ENCODE data around the gene CTSK. TPM values are rescaled to one million over a fixed set of nuclear protein-coding genes. Genes with fewer than 3 reads are reported as not detected.
"Not testable (repeated sequence)": the region's sequence is repeated elsewhere in the genome, so short reads cannot be mapped to it uniquely, and the experiment has no call there.

The CTSK gene
- total and polyA plus RNA-seq, 2 of the 13 experiments (the other 11 are each of a cell fraction or from before 2014, with no cell fraction given): 1.4 to 6.3 TPM

- not testable (repeated sequence) for BruUV-seq (replicated peaks); H3K36me3 ChIP-seq (replicated peaks in 1 of 2; ENCODE audit: control insufficient read depth in 1 of 2, insufficient read depth in 2 of 2, low read length in 2 of 2); TF ChIP-seq NR2F6 (IDR thresholded peaks at IDR 0.05); ATF7 (CRISPR knock-in tag; IDR thresholded peaks at IDR 0.05)
- 0% methylated on average over 1 of the region's 1 CpG for WGBS (ENCODE audit: low lambda C conversion rate)
- TF ChIP-seq BCL6 (CRISPR knock-in tag; IDR thresholded peaks at IDR 0.05) (peak; percentile 56), ATF3 (CRISPR knock-in tag; IDR thresholded peaks at IDR 0.05) (peak; percentile 45; the same call in 1 of the 2 replicates), HNF4A (CRISPR knock-in tag; IDR thresholded peaks at IDR 0.05) (0 out of 2 replicates have a peak, but pooled peaks have one; percentile 19), POGZ (CRISPR knock-in tag; IDR thresholded peaks at IDR 0.05) (0 out of 2 replicates have a peak, but pooled peaks have one; percentile 23), NR2F1 (CRISPR knock-in tag; IDR thresholded peaks at IDR 0.05) (peak; percentile 30 to 34; a peak in 2 of 4 replicates), ATF4 (CRISPR knock-in tag; IDR thresholded peaks at IDR 0.05) (peak in 1 of 2 experiments; percentile 66; a peak in 1 of 4 replicates), ZMYM3 (CRISPR knock-in tag; IDR thresholded peaks at IDR 0.05) (peak; percentile 81), KDM1A (CRISPR knock-in tag; IDR thresholded peaks at IDR 0.05) (peak; percentile 69; the same call in 1 of the 2 replicates), ZNF460 (CRISPR knock-in tag; IDR thresholded peaks at IDR 0.05; ENCODE audit: borderline replicate concordance) (peak; percentile 24; the same call in 1 of the 2 replicates), NR2F6 (CRISPR knock-in tag; IDR thresholded peaks at IDR 0.05) (peak; percentile 72; the same call in 1 of the 2 replicates), SALL1 (CRISPR knock-in tag; IDR thresholded peaks at IDR 0.05) (peak; percentile 12; the same call in 1 of the 2 replicates), ATF7 (IDR thresholded peaks at IDR 0.05) (0 out of 2 replicates have a peak, but pooled peaks have one; percentile 4), ZNF770 (CRISPR knock-in tag; IDR thresholded peaks at IDR 0.05) (peak; percentile 98), RARA (CRISPR knock-in tag; IDR thresholded peaks at IDR 0.05) (0 out of 2 replicates have a peak, but pooled peaks have one; percentile 36), CEBPG (CRISPR knock-in tag; IDR thresholded peaks at IDR 0.05) (peak; percentile 81), ADNP (CRISPR knock-in tag; IDR thresholded peaks at IDR 0.05) (0 out of 2 replicates have a peak, but pooled peaks have one; percentile 40), ARID5B (CRISPR knock-in tag; IDR thresholded peaks at IDR 0.05) (0 out of 2 replicates have a peak, but pooled peaks have one; percentile 19)
Observed at GRCh38 chr1:150767704-150768103, 40.4 kb downstream of the CTSK start.

More at GRCh38 chr1:150767704-150768103, 40.4 kb downstream of the CTSK start:
- H3K79me2 ChIP-seq (ENCODE audit: insufficient read depth, low read length); POLR2A ChIA-PET; H3K9ac ChIP-seq (ENCODE audit: insufficient read depth, low read depth, low read length); H3K4me3 ChIP-seq (replicated peaks in 1 of 3; ENCODE audit: insufficient read depth in 1 of 3, low read depth in 2 of 3, low read length in 3 of 3); CTCF ChIA-PET (ENCODE audit: low intra/inter-chr PET ratio, low total read pairs); H4K20me1 ChIP-seq (ENCODE audit: insufficient read depth, low read length); DNase-seq (ENCODE audit: low spot score); H3K27ac ChIP-seq (ENCODE audit: extremely low read length, insufficient read depth, low read length); H3K27me3 ChIP-seq (ENCODE audit: control insufficient read depth in 1 of 2, insufficient read depth in 2 of 2, low read length in 2 of 2); in situ Hi-C loops (cut with HindIII; ENCODE audit: extremely low pct_ligation_motif_present, low pct_unique_long_range_greater_than_20kb); ATAC-seq; H2AFZ ChIP-seq (ENCODE audit: low read length); FAIRE-seq; H3K9me3 ChIP-seq (ENCODE audit: low read length); H3K4me2 ChIP-seq (ENCODE audit: low read depth, low read length): not testable (repeated sequence)
- intact Hi-C loops (cut with micrococcal nuclease; ENCODE audit: unreplicated experiment): loop anchor here (10.0 kb wide), 1 partner anchor 53 kb away; no protein-coding TSS in a partner anchor
- peaks cover 33% of the 10 kb centered on the region for H3K4me1 ChIP-seq (ENCODE audit: insufficient read depth, low read length)

All from HepG2 (cell line).